T-helper 9 cell (primary cell): ENCODE data around the gene RCHY1.
A peak's percentile ranks its signal among the peaks of the same experiment; 100 is the strongest.
"Not testable (repeated sequence)": the region's sequence is repeated elsewhere in the genome, so short reads cannot be mapped to it uniquely, and the experiment has no call there.

Experiments
- DNase-seq: peaks from one replicate; pipeline ENCODE4 v3.0.0-alpha.2; 2020
- total RNA-seq, 2 donors: gene quantifications; one replicate each; lab custom pipeline; 2026; lab: John Stamatoyannopoulos, UW

Gene RCHY1
- total RNA-seq: 34.2 to 38.4 reads per million in 2 donors

- peak; percentile 91 for DNase-seq
Measured at GRCh38 chr4:75514131-75514948, at the start of gene RCHY1, which contains the start of gene THAP6. RCHY1 (minus strand) TSS chr4:75514403; CDS start chr4:75514286, 117 bp downstream. THAP6 (plus strand) TSS chr4:75514473; CDS start chr4:75515453, 980 bp downstream.

GRCh38 chr4:75561789-75562188, 47.6 kb upstream of the RCHY1 start:
- DNase-seq: no peak

GRCh38 chr4:75557696-75558095, 43.5 kb upstream of the RCHY1 start:
- no peak for DNase-seq

GRCh38 chr4:75555294-75556164, 41.3 kb upstream of the RCHY1 start, which contains the start of gene ODAPH:
ODAPH (plus strand) TSS chr4:75556066; CDS start chr4:75556083, 17 bp downstream.
- no peak for DNase-seq

GRCh38 chr4:75552452-75552851, 38.2 kb upstream of the RCHY1 start:
- DNase-seq: no peak

- no peak for DNase-seq
Measured at GRCh38 chr4:75549019-75549418, 34.8 kb upstream of the RCHY1 start.

- DNase-seq: no peak
Measured at GRCh38 chr4:75547647-75548387, 33.6 kb upstream of the RCHY1 start.

- no peak for DNase-seq
Measured at GRCh38 chr4:75545526-75545925, 31.3 kb upstream of the RCHY1 start.

GRCh38 chr4:75544870-75545269, 30.7 kb upstream of the RCHY1 start:
- DNase-seq: no peak

GRCh38 chr4:75544220-75544619, 30.0 kb upstream of the RCHY1 start:
- DNase-seq: not testable (repeated sequence)

GRCh38 chr4:75542824-75543223, 28.6 kb upstream of the RCHY1 start:
- no peak for DNase-seq

- not testable (repeated sequence) for DNase-seq
Measured at GRCh38 chr4:75537308-75537707, 23.1 kb upstream of the RCHY1 start.

- not testable (repeated sequence) for DNase-seq
Measured at GRCh38 chr4:75533926-75534325, 19.7 kb upstream of the RCHY1 start.

GRCh38 chr4:75533339-75533887, 19.2 kb upstream of the RCHY1 start:
- DNase-seq: not testable (repeated sequence)

- DNase-seq: not testable (repeated sequence)
Measured at GRCh38 chr4:75531536-75532143, 17.4 kb upstream of the RCHY1 start.

GRCh38 chr4:75530556-75531322, 16.5 kb upstream of the RCHY1 start:
- no peak for DNase-seq

GRCh38 chr4:75527482-75527881, 13.3 kb upstream of the RCHY1 start:
- DNase-seq: no peak

GRCh38 chr4:75525910-75526309, 11.7 kb upstream of the RCHY1 start:
- DNase-seq: no peak

GRCh38 chr4:75525086-75525485, 10.9 kb upstream of the RCHY1 start:
- DNase-seq: no peak

GRCh38 chr4:75519452-75519851, 5.2 kb upstream of the RCHY1 start:
- not testable (repeated sequence) for DNase-seq

GRCh38 chr4:75516144-75516543, 1.9 kb upstream of the RCHY1 start:
- DNase-seq: no peak
